ENCODE results near the gene ICAM1. TPM values are rescaled to one million over a fixed set of nuclear protein-coding genes. Genes with fewer than 3 reads are reported as not detected.
A peak's percentile ranks its signal among the peaks of the same experiment; 100 is the strongest.

ICAM1 gene
- total and polyA plus RNA-seq, 7 experiments from 2014 or later = 1.2 to 47.2 (median 4.2) TPM

GRCh38 chr19:10327793-10328192 is 56.9 kb downstream of the ICAM1 start:
- H3K4me3 Mint-ChIP-seq = peak overlapping the region in 1 of 10 donors; percentile 37
- no peak overlapping the region for H3K4me3 ChIP-seq (ENCODE audit: low read length)
- H3K4me1 Mint-ChIP-seq = peaks cover 5 to 22% (median 12%) of the 10 kb centered on the region in 7 donors
- no peak overlapping the region for H3K27ac ChIP-seq (ENCODE audit: low read depth, low read length)
- H3K36me3 Mint-ChIP-seq = peaks cover 0 to 13% (median 0%) of the 10 kb centered on the region in 5 donors
- ChIA-PET POLR2A (no interaction called here), CTCF (no interaction called here)
- no peaks in the 10 kb centered on the region for H3K27me3 Mint-ChIP-seq
- peaks cover 4 to 90% (median 31%) of the 10 kb centered on the region in 3 experiments for H3K36me3 ChIP-seq (ENCODE audit: control insufficient read depth in 2 of 3, insufficient read depth in 3 of 3, low read length in 3 of 3)
- ATAC-seq (no peak), DNase-seq (no peak)
- no peak overlapping the region for H3K27ac Mint-ChIP-seq
- intact Hi-C loops (cut with micrococcal nuclease) = no loop called here
- peaks cover 0 to 2% (median 0%) of the 10 kb centered on the region in 11 donors for H3K9me3 Mint-ChIP-seq
- no peaks in the 10 kb centered on the region for H3K27me3 ChIP-seq (ENCODE audit: control insufficient read depth in 2 of 2, insufficient read depth in 2 of 2, low read length in 2 of 2)
- H3K9me3 ChIP-seq (ENCODE audit: control insufficient read depth in 2 of 3, low read length in 3 of 3) = no peaks in the 10 kb centered on the region
- peaks cover 10 to 15% of the 10 kb centered on the region in 2 donors for H3K4me1 ChIP-seq (ENCODE audit: control insufficient read depth in 2 of 2, insufficient read depth in 2 of 2, low read length in 2 of 2)

DNA sequence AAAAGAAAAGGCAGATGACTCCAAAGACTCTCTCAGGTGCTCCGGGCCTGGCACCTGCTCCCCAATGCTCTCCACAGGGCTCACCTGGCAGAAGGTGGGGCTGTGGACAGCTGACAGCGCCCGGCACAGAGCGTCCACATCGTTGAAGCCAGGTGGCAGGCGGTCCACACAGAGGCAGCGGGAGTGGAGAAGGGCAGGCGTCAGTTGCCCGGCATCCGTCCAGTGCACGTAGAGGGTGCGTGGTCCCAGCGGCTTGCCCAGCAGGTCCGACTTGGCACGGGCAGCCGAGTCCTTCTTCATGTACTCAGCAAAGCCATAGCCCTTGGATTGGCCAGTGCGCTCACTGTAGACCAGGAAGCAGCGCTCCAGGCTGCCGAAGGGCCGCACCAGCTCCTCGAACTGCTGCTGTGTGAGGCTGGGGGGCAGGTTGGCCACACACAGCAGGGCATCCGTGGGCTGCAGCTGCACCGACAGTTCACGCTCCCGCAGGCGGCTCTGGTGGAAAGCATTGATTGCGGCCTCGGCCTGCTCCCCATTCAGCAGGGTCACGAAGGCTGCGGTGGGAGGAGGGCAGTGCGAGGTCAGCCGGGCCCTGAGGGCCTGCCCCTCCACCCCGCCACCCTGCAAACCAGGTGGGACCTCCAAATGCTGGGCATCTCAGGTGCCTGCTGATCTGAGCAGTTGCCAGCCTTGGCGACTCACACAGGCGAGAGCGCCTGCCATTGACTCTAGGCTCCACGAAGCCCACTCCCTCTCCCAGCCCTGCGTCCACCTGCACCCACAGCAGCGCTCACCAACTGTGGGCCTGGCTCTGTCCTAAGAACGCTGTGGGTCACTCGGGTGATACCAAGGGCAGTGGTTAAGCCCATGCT is 57.9 kb downstream of the ICAM1 start:
- no peak for DNase-seq
- POLR2A ChIA-PET = no interaction called here
- H3K4me1 ChIP-seq (ENCODE audit: control insufficient read depth in 2 of 2, insufficient read depth in 2 of 2, low read length in 2 of 2) = peaks cover 12 to 18% of the 10 kb centered on the region in 2 donors
- Mint-ChIP-seq H3K36me3 (peaks cover 0 to 20% (median 0%) of the 10 kb centered on the region in 5 donors), H3K9me3 (peaks cover 0 to 2% (median 0%) of the 10 kb centered on the region in 11 donors), H3K4me3 (no peak overlapping the region), H3K27me3 (no peaks in the 10 kb centered on the region), H3K4me1 (peaks cover 6 to 32% (median 21%) of the 10 kb centered on the region in 7 donors), H3K27ac (no peak overlapping the region)
- H3K27ac ChIP-seq (ENCODE audit: low read depth, low read length) = no peak overlapping the region
- CTCF ChIA-PET = interaction anchor here (0.8 kb wide), 1 partner anchor 10 kb away, joined by 3 read pairs; no protein-coding TSS in a partner anchor
- H3K27me3 ChIP-seq (ENCODE audit: control insufficient read depth in 2 of 2, insufficient read depth in 2 of 2, low read length in 2 of 2) = no peaks in the 10 kb centered on the region
- intact Hi-C loops (cut with micrococcal nuclease) = no loop called here
- ATAC-seq = no peak
- no peaks in the 10 kb centered on the region for H3K9me3 ChIP-seq (ENCODE audit: control insufficient read depth in 2 of 3, low read length in 3 of 3)
- no peak overlapping the region for H3K4me3 ChIP-seq (ENCODE audit: low read length)
- H3K36me3 ChIP-seq (ENCODE audit: control insufficient read depth in 2 of 3, insufficient read depth in 3 of 3, low read length in 3 of 3) = peaks cover 4 to 86% (median 31%) of the 10 kb centered on the region in 3 experiments

DNA sequence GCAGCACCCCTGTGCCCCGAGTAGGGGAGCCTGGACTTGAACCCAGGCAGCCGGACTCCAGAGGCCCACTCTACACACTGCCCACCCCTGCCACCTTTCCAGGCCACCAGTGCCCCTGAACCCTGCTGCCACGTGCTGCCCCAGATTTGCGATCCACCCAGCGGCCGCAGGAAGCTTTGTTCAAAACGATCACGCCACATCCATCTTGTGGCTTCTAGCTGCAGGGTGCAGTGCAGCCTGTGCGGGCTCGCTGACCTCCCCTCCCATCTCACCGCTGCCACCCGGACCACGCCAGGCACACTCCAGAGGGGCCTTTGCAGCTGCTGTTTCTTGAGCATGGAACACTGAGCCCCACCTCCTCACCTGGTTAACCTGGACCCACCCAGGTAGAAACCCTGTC is 58.6 kb downstream of the ICAM1 start:
- ATAC-seq (no peak), DNase-seq (no peak)
- no peaks in the 10 kb centered on the region for H3K27me3 Mint-ChIP-seq
- Histone ChIP-seq H3K9me3 (ENCODE audit: control insufficient read depth in 2 of 3, low read length in 3 of 3) (no peaks in the 10 kb centered on the region), H3K27me3 (ENCODE audit: control insufficient read depth in 2 of 2, insufficient read depth in 2 of 2, low read length in 2 of 2) (no peaks in the 10 kb centered on the region), H3K27ac (ENCODE audit: low read depth, low read length) (no peak overlapping the region), H3K36me3 (ENCODE audit: control insufficient read depth in 2 of 3, insufficient read depth in 3 of 3, low read length in 3 of 3) (peaks cover 4 to 84% (median 29%) of the 10 kb centered on the region in 3 experiments), H3K4me1 (ENCODE audit: control insufficient read depth in 2 of 2, insufficient read depth in 2 of 2, low read length in 2 of 2) (peaks cover 17 to 24% of the 10 kb centered on the region in 2 donors), H3K4me3 (ENCODE audit: low read length) (no peak overlapping the region)
- peaks cover 6 to 37% (median 28%) of the 10 kb centered on the region in 7 donors for H3K4me1 Mint-ChIP-seq
- POLR2A ChIA-PET = interaction anchor here (0.8 kb wide), 1 partner anchor 502 kb away, joined by 3 read pairs; the partner anchor contains the start of gene UBL5
- no peak overlapping the region for H3K4me3 Mint-ChIP-seq
- H3K9me3 Mint-ChIP-seq = peaks cover 0 to 2% (median 0%) of the 10 kb centered on the region in 11 donors
- no peak overlapping the region for H3K27ac Mint-ChIP-seq
- intact Hi-C loops (cut with micrococcal nuclease) = no loop called here
- CTCF ChIA-PET = interaction anchor here (0.7 to 0.8 kb wide), 2 partner anchors 11 to 59 kb away, joined by 3 to 5 read pairs; no protein-coding TSS in a partner anchor
- H3K36me3 Mint-ChIP-seq = peaks cover 0 to 20% (median 0%) of the 10 kb centered on the region in 5 donors

DNA sequence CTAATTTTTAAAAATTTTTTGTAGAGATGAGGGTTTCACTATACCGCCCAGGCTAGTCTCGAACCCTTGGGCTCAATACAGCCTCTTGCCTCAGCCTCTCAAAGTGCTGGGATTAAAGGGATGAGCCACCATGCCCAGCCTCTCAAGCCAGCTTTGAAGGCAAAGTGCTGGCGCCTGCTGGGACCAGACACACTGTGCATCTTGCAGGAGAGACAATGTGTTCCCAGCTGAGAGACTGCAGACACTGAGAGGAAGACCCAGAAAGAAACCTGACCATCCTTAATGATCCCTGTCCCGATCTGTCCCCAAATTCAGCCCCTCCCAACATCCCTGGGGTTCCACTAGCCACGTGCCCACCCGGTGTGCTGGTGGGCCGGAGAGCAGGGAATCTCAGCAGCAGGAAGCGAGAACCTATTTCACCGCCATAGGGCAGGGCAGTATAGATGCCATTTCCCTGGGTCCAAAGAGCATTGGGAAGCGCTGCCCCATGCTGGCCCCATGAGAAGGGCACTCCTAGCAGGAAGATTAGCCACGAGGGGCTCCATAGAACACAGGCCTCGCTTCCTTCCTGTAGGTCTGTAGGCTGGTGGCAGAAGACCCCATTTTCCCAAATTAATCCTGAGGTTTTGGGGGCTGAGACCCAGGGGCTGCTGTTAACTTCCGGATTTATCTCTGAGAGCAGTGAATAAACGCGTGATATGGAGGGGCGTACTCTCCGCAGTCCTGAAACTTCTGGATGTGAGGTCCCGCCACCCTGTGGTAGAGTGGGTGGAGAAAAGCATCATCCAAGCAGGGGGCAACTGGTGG is 61.4 kb downstream of the ICAM1 start:
- Histone ChIP-seq H3K4me3 (ENCODE audit: low read length) (peak overlapping the region; percentile 89), H3K27me3 (ENCODE audit: control insufficient read depth in 2 of 2, insufficient read depth in 2 of 2, low read length in 2 of 2) (no peaks in the 10 kb centered on the region), H3K9me3 (ENCODE audit: control insufficient read depth in 2 of 3, low read length in 3 of 3) (no peaks in the 10 kb centered on the region), H3K4me1 (ENCODE audit: control insufficient read depth in 2 of 2, insufficient read depth in 2 of 2, low read length in 2 of 2) (peaks cover 17 to 30% of the 10 kb centered on the region in 2 donors), H3K36me3 (ENCODE audit: control insufficient read depth in 2 of 3, insufficient read depth in 3 of 3, low read length in 3 of 3) (peaks cover 4 to 75% (median 18%) of the 10 kb centered on the region in 3 experiments), H3K27ac (ENCODE audit: low read depth, low read length) (peak overlapping the region; percentile 91)
- POLR2A ChIA-PET = interaction anchor here (1.7 to 2.5 kb wide), 5 partner anchors 9 to 61 kb away, joined by 4 to 11 read pairs (median 8); partner anchors contain the start of genes FDX2, ICAM1 and TYK2
- intact Hi-C loops (cut with micrococcal nuclease) = loop anchor here (2.0 to 5.0 kb wide), 7 partner anchors 16 to 628 kb away; partner anchors contain the start of genes CDC37 (in 1 of the 2), CDKN2D (in 1 of the 2), FDX2 (in 1 of the 2) and ICAM1 (in 1 of the 2)
- Mint-ChIP-seq H3K27ac (peak overlapping the region; percentile 85 to 97 (median 95)), H3K4me3 (peak overlapping the region; percentile 89 to 98 (median 93)), H3K4me1 (peaks cover 6 to 46% (median 32%) of the 10 kb centered on the region in 7 donors), H3K36me3 (peaks cover 0 to 24% (median 0%) of the 10 kb centered on the region in 5 donors), H3K9me3 (peaks cover 0 to 2% (median 0%) of the 10 kb centered on the region in 11 donors), H3K27me3 (no peaks in the 10 kb centered on the region)
- CTCF ChIA-PET = interaction anchor here (0.6 kb wide), 1 partner anchor 25 kb away, joined by 4 read pairs; no protein-coding TSS in a partner anchor
- no peak for DNase-seq
- no peak for ATAC-seq

GRCh38 chr19:10332965-10333757 is 62.2 kb downstream of the ICAM1 start, which contains the start of gene RAVER1:
TSS of gene RAVER1 (minus strand) at chr19:10333529. CDS start at chr19:10333507, 22 bp downstream.
- H3K4me1 Mint-ChIP-seq = peaks cover 6 to 48% (median 33%) of the 10 kb centered on the region in 7 donors
- peaks cover 0 to 2% (median 0%) of the 10 kb centered on the region in 11 donors for H3K9me3 Mint-ChIP-seq
- H3K36me3 Mint-ChIP-seq = peaks cover 0 to 24% (median 0%) of the 10 kb centered on the region in 5 donors
- DNase-seq (peak; percentile 86 to 98 (median 97)), ATAC-seq (peak; percentile 98)
- H3K27ac ChIP-seq (ENCODE audit: low read depth, low read length) = peak within 1 kb of the TSS; percentile 91
- POLR2A ChIA-PET = interaction anchor here (0.5 to 2.5 kb wide), 10 partner anchors 10 to 1990 kb away, joined by 3 to 11 read pairs (median 4); partner anchors contain the start of genes DNMT1, FDX2, ICAM1 and ICAM5
- no peaks in the 10 kb centered on the region for H3K27me3 Mint-ChIP-seq
- no peaks in the 10 kb centered on the region for H3K9me3 ChIP-seq (ENCODE audit: control insufficient read depth in 2 of 3, low read length in 3 of 3)
- CTCF ChIA-PET = no interaction called here
- H3K4me1 ChIP-seq (ENCODE audit: control insufficient read depth in 2 of 2, insufficient read depth in 2 of 2, low read length in 2 of 2) = peaks cover 17 to 31% of the 10 kb centered on the region in 2 donors
- peak within 1 kb of the TSS; percentile 89 to 98 (median 93) for H3K4me3 Mint-ChIP-seq
- intact Hi-C loops (cut with micrococcal nuclease) = loop anchor here (1.0 to 5.0 kb wide), 17 partner anchors 16 to 628 kb away; partner anchors contain the start of genes CDC37 (in 2 of the 2), TYK2 (in 2 of the 2), CDKN2D (in 1 of the 2) and DNMT1 (in 1 of the 2)
- H3K36me3 ChIP-seq (ENCODE audit: control insufficient read depth in 2 of 3, insufficient read depth in 3 of 3, low read length in 3 of 3) = peaks cover 4 to 67% (median 17%) of the 10 kb centered on the region in 3 experiments
- peak within 1 kb of the TSS; percentile 85 to 97 (median 95) for H3K27ac Mint-ChIP-seq
- no peaks in the 10 kb centered on the region for H3K27me3 ChIP-seq (ENCODE audit: control insufficient read depth in 2 of 2, insufficient read depth in 2 of 2, low read length in 2 of 2)
- peak within 1 kb of the TSS; percentile 89 for H3K4me3 ChIP-seq (ENCODE audit: low read length)

Measured in naive thymus-derived CD4-positive, alpha-beta T cell (primary cell).